ENCODE results near the gene DIP2C. TPM values are rescaled to one million over a fixed set of nuclear protein-coding genes. Genes with fewer than 3 reads are reported as not detected.

DIP2C gene
- total RNA-seq, 2 donors from 2014 or later, result 12.3 to 41.8 TPM

DNA sequence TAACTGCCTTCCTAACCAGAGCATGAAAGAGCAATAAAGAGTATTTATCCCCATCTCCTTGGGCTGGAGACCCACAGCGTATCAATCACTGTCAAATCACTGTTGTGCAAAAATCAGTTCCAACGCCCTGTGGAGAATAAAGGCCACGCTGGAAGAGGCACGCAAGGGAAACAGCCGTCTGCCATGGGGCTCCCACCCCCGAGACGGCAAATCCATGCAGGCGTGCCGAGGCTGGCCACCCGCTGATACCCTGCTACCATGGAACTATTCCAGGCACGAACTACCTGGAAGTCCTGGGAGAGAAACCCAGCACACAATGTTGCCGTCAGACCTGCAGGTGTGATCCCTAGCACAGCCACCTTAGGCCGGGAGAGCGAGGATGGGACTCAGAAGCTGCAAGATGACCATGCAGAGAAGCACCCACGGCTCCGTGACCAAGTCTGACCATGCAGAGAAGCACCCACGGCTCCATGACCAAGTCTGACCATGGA, 185.3 kb downstream of the DIP2C start:
- H3K27ac ChIP-seq, result no peak overlapping the region
- H3K36me3 ChIP-seq, result no peaks in the 10 kb centered on the region
- 92% methylated on average over 17 of the region's 17 CpGs for WGBS
- H3K4me1 ChIP-seq (replicated peaks), result no peaks in the 10 kb centered on the region
- H3K9me3 ChIP-seq, result no peaks in the 10 kb centered on the region
- H3K27me3 ChIP-seq (replicated peaks; ENCODE audit: insufficient read depth), result no peaks in the 10 kb centered on the region
- intact Hi-C loops (cut with DNase I), result no loop called here
- DNase-seq (ENCODE audit: low spot score), result no peak
- no peak overlapping the region for H3K4me3 ChIP-seq
- TF ChIP-seq POLR2A (IDR thresholded peaks at IDR 0.05), result no peak
- TF ChIP-seq CTCF (IDR thresholded peaks at IDR 0.05), result no peak
- TF ChIP-seq POLR2AphosphoS5 (IDR thresholded peaks at IDR 0.05), result no peak

DNA sequence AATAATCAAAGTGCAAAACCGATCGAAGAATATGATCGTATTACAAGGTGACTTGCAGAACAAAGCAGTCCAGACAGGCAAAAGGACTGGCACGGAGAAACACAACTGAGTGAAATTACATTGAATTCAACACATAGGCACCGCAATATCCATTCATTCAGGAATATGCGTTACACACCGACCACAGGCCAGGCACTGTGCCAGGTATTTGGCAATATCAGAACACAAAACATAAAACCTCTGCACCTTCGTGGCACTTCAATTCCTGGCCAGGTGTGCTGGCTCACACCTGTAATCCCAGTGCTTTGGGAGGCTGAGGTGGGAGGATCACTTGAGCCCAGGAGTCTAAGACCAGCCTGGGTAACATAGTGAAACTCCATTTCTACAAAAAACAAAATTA, 187.9 kb downstream of the DIP2C start:
- Histone ChIP-seq H3K27ac (no peak overlapping the region), H3K27me3 (replicated peaks; ENCODE audit: insufficient read depth) (no peaks in the 10 kb centered on the region)
- intact Hi-C loops (cut with DNase I), result no loop called here

GRCh38 chr10:500876-501275, 188.6 kb downstream of the DIP2C start:
- Histone ChIP-seq H3K4me1 (replicated peaks) (no peaks in the 10 kb centered on the region), H3K27me3 (replicated peaks; ENCODE audit: insufficient read depth) (no peaks in the 10 kb centered on the region), H3K4me3 (no peak overlapping the region), H3K27ac (no peak overlapping the region), H3K36me3 (no peaks in the 10 kb centered on the region), H3K9me3 (no peaks in the 10 kb centered on the region)
- intact Hi-C loops (cut with DNase I), result no loop called here
- no peak for DNase-seq (ENCODE audit: low spot score)
- WGBS, result 36% methylated on average over 2 of the region's 2 CpGs
- TF ChIP-seq POLR2AphosphoS5 (IDR thresholded peaks at IDR 0.05) (no peak), CTCF (IDR thresholded peaks at IDR 0.05) (no peak), POLR2A (IDR thresholded peaks at IDR 0.05) (no peak)

More for the DNA sequence above, 187.9 kb downstream of the DIP2C start:
- TF ChIP-seq POLR2AphosphoS5 (IDR thresholded peaks at IDR 0.05), result no peak
- TF ChIP-seq CTCF (IDR thresholded peaks at IDR 0.05), result no peak
- TF ChIP-seq POLR2A (IDR thresholded peaks at IDR 0.05), result no peak
- Histone ChIP-seq H3K4me1 (replicated peaks) (no peaks in the 10 kb centered on the region), H3K4me3 (no peak overlapping the region), H3K36me3 (no peaks in the 10 kb centered on the region), H3K9me3 (no peaks in the 10 kb centered on the region)
- no peak for DNase-seq (ENCODE audit: low spot score)
- WGBS, result 64% methylated on average over 8 of the region's 8 CpGs

GRCh38 chr10:499991-500390, 189.5 kb downstream of the DIP2C start:
- Histone ChIP-seq H3K9me3 (no peaks in the 10 kb centered on the region), H3K4me3 (no peak overlapping the region), H3K36me3 (no peaks in the 10 kb centered on the region), H3K4me1 (replicated peaks) (no peaks in the 10 kb centered on the region), H3K27ac (no peak overlapping the region), H3K27me3 (replicated peaks; ENCODE audit: insufficient read depth) (no peaks in the 10 kb centered on the region)
- TF ChIP-seq POLR2AphosphoS5 (IDR thresholded peaks at IDR 0.05) (no peak), POLR2A (IDR thresholded peaks at IDR 0.05) (no peak), CTCF (IDR thresholded peaks at IDR 0.05) (no peak)
- 75% methylated on average over 4 of the region's 4 CpGs for WGBS
- DNase-seq (ENCODE audit: low spot score), result no peak
- intact Hi-C loops (cut with DNase I), result no loop called here

DNA sequence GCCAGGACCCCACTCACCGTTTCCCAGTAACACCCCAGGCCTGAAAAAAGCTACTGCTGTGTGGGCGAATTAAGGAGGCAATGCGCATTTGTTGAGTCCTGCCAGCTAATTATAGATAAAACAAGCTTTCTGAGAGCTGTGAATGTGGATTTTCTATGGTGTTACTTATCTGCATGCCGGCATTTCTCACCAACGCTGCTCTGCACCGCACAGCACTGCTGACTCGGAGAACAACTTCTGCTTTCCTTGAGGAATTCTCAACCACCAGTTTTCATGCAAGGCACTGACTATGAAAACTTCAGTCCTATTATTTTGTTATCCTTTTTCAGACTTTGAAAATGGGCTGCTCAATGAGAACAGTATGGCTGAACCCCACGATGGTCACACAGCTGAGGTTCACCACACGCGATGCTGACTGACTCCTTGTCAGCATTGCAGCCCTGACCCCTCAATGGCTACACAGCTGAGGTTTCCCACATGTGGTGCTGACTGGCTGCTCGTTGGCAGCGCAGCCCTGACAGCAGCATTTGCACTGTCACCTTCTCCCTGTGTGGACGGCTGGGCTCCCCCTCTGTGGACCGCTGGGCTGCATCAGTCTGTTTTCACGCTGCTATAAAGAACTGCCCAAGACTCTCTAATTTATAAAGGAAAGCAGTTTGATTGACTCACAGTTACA, 190.6 kb downstream of the DIP2C start:
- intact Hi-C loops (cut with DNase I), result no loop called here
- no peaks in the 10 kb centered on the region for H3K27me3 ChIP-seq (replicated peaks; ENCODE audit: insufficient read depth)
- H3K27ac ChIP-seq, result no peak overlapping the region
- H3K4me3 ChIP-seq, result no peak overlapping the region
- no peaks in the 10 kb centered on the region for H3K9me3 ChIP-seq
- no peaks in the 10 kb centered on the region for H3K4me1 ChIP-seq (replicated peaks)
- H3K36me3 ChIP-seq, result no peaks in the 10 kb centered on the region
- TF ChIP-seq CTCF (IDR thresholded peaks at IDR 0.05), result no peak
- TF ChIP-seq POLR2A (IDR thresholded peaks at IDR 0.05), result no peak
- TF ChIP-seq POLR2AphosphoS5 (IDR thresholded peaks at IDR 0.05), result no peak
- 83% methylated on average over 15 of the region's 15 CpGs for WGBS
- DNase-seq (ENCODE audit: low spot score), result no peak

Measured in prostate gland (tissue), 2 donors.